Panc1 (cell line): ENCODE results near the gene KCTD19. TPM values are rescaled to one million over a fixed set of nuclear protein-coding genes. Genes with fewer than 3 reads are reported as not detected.

Source experiments
- ATAC-seq: fragments of 200-7000 bp; cut with Tn5 transposase; 2 replicates; pipeline ENCODE4 v1.9.1; 2020; ENCODE audit warnings: mild to moderate bottlenecking, moderate library complexity
- BruUV-seq: library from RNA; stranded (reverse); fragments of 400-500 nt; replicated peaks from 2 replicates; lab custom pipeline; 2021; lab: Mats Ljungman, UMichigan
- CTCF ChIA-PET: fragments of 300-600 bp; sonication (Branson Sonifier 250); formaldehyde crosslinking; loops from one replicate; lab custom pipeline; 2022; ENCODE audit warnings: antibody characterized with exemption; lab: Charles Lee
- POLR2A ChIA-PET: fragments of 300-600 bp; sonication (Branson Sonifier 250); formaldehyde crosslinking; loops from one replicate; lab custom pipeline; 2022; ENCODE audit warnings: antibody characterized with exemption; lab: Charles Lee
- DNase-seq: peaks from one replicate; pipeline ENCODE4 v3.0.0-alpha.2; 2010; ENCODE audit warnings: low read depth, low spot score
- H3K27ac ChIP-seq: 2 replicates; pipeline ENCODE4 v1.5.1; 2011; ENCODE audit warnings: mild to moderate bottlenecking, low read length, inconsistent platforms
- H3K27me3 ChIP-seq: fragments of 200-500 bp; sonication (Bioruptor generic); 2 replicates; pipeline ENCODE4 v1.6.0; 2014; ENCODE audit warnings: low read length, inconsistent platforms; ENCODE audit not compliant: control insufficient read depth, insufficient read depth
- H3K36me3 ChIP-seq: fragments of 200-500 bp; sonication (Bioruptor generic); 2 replicates; pipeline ENCODE4 v1.5.1; 2014; ENCODE audit warnings: inconsistent platforms, mild to moderate bottlenecking, low read length, moderate library complexity; ENCODE audit not compliant: control insufficient read depth, insufficient read depth
- H3K4me1 ChIP-seq: 2 replicates; pipeline ENCODE4 v1.5.1; 2011; ENCODE audit warnings: inconsistent platforms, mild to moderate bottlenecking, low read length, moderate library complexity; ENCODE audit not compliant: control insufficient read depth, insufficient read depth
- H3K4me3 ChIP-seq, 2 experiments: 2 replicates each; pipeline ENCODE4 v1.5.1; 2011 to 2012; ENCODE audit warnings: low read depth in 2 of 2, low read length in 2 of 2, mild to moderate bottlenecking in 2 of 2, inconsistent platforms in 1 of 2, moderate library complexity in 1 of 2
- H3K9me3 ChIP-seq: fragments of 200-500 bp; sonication (Bioruptor generic); 2 replicates; pipeline ENCODE4 v1.5.1; 2014; ENCODE audit warnings: low read depth, mild to moderate bottlenecking, inconsistent platforms, low read length, moderate library complexity; ENCODE audit not compliant: control insufficient read depth, insufficient read depth
- CTCF ChIP-seq: fragments of 450-650 bp; IDR thresholded peaks from 2 replicates; pipeline ENCODE4 v1.5.1; 2017; ENCODE audit warnings: mild to moderate bottlenecking
- POLR2AphosphoS5 ChIP-seq: IDR thresholded peaks from 2 replicates; pipeline ENCODE4 v1.6.1; 2012; ENCODE audit warnings: mild to moderate bottlenecking, low read depth, low read length, moderate library complexity
- REST ChIP-seq, 2 experiments: IDR thresholded peaks; 2 replicates each; pipeline ENCODE4 v1.6.1; 2011 to 2012; ENCODE audit warnings: low read depth in 2 of 2, control low read depth in 1 of 2, low read length in 1 of 2, mild to moderate bottlenecking in 1 of 2, moderate library complexity in 1 of 2; ENCODE audit not compliant: insufficient read depth in 1 of 2
- SIN3A ChIP-seq: IDR thresholded peaks from 2 replicates; pipeline ENCODE4 v1.6.1; 2012; ENCODE audit warnings: low read depth, mild to moderate bottlenecking, low read length, moderate library complexity, borderline replicate concordance; ENCODE audit not compliant: insufficient read depth
- TCF7L2 ChIP-seq: IDR thresholded peaks from 2 replicates; pipeline ENCODE4 v1.6.1; 2011; ENCODE audit warnings: mild to moderate bottlenecking, low read depth, low read length, inconsistent platforms
- in situ Hi-C: cut with HindIII; loops from 2 replicates; pipeline ENCODE4 v1.10.0; 2016; ENCODE audit warnings: low sequenced_read_pairs, low pct_unique_long_range_greater_than_20kb
- intact Hi-C: fragments of 100-400 bp; cut with micrococcal nuclease; formaldehyde crosslinking; loops from one replicate; pipeline ENCODE4 v1.10.0; 2022; ENCODE audit not compliant: unreplicated experiment
- total RNA-seq: library from RNA; stranded (reverse); gene quantifications from one replicate; pipeline ENCODE4 v1.2.1, GENCODE V29; 2021; ENCODE audit not compliant: unreplicated experiment

KCTD19 gene
- total RNA-seq, 1 experiment from 2014 or later = 0.62 TPM

GRCh38 chr16:67294171-67294757 is 32.3 kb downstream of the KCTD19 start:
- Histone ChIP-seq H3K9me3 (no peaks in the 10 kb centered on the region), H3K27ac (no peak overlapping the region), H3K4me3 (no peak overlapping the region), H3K4me1 (no peaks in the 10 kb centered on the region), H3K27me3 (no peaks in the 10 kb centered on the region), H3K36me3 (no peaks in the 10 kb centered on the region)
- DNase-seq = no peak
- in situ Hi-C loops (no loop called here), intact Hi-C loops (no loop called here)
- POLR2A ChIA-PET = no interaction called here
- no peak for ATAC-seq
- TF ChIP-seq CTCF (no peak), REST (IDR thresholded peaks at IDR 0.05; ENCODE audit: insufficient read depth in 1 of 2, low read depth in 2 of 2, low read length in 1 of 2) (no peak), SIN3A (no peak), POLR2AphosphoS5 (no peak), TCF7L2 (no peak)
- BruUV-seq = no TSS peak
- CTCF ChIA-PET = no interaction called here

GRCh38 chr16:67291461-67291860 is 35.1 kb downstream of the KCTD19 start:
- no TSS peak for BruUV-seq
- CTCF ChIA-PET = no interaction called here
- POLR2A ChIA-PET = no interaction called here

More at GRCh38 chr16:67291461-67291860, 35.1 kb downstream of the KCTD19 start:
- intact Hi-C loops (no loop called here), in situ Hi-C loops (no loop called here)
- H3K27me3 ChIP-seq = no peaks in the 10 kb centered on the region
- no peaks in the 10 kb centered on the region for H3K4me1 ChIP-seq
- H3K27ac ChIP-seq = no peak overlapping the region
- ATAC-seq (no peak), DNase-seq (no peak)
- no peaks in the 10 kb centered on the region for H3K9me3 ChIP-seq
- no peaks in the 10 kb centered on the region for H3K36me3 ChIP-seq
- H3K4me3 ChIP-seq = no peak overlapping the region
- TF ChIP-seq CTCF (no peak), TCF7L2 (no peak), POLR2AphosphoS5 (no peak), REST (IDR thresholded peaks at IDR 0.05; ENCODE audit: insufficient read depth in 1 of 2, low read depth in 2 of 2, low read length in 1 of 2) (no peak), SIN3A (no peak)
